Stimulated activated CD8-positive, alpha-beta memory T cell treated with anti-CD3 and anti-CD28 coated beads, Interleukin-12 subunit alpha, Interleukin-12 subunit beta, amount 100 ng/mL, for 4 hours (primary cell): Measurements from ENCODE around the gene PPM1L.

ENCODE experiments used
- DNase-seq: peaks from one replicate; pipeline ENCODE4 v3.0.0-alpha.2; 2020; ENCODE audit warnings: low read depth

The PPM1L gene

DNA sequence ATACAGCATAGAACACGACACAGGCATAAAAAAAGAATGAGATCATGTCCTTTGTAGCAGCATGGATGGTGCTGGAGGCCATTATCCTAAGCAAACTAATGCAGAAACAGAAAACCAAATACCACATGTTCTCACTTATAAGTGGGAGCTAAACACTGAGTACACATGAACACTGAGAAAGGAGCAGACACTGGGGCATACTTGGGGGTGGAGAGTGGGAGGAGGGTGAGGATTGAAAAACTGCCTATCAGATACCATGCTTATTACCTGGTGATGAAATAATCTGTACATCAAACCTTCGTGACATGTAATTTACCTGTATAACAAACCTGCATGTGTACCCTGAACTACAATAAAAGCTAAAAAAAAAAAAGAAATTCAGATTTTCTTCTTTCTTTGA is 100.4 kb downstream of the PPM1L start:
- no peak for DNase-seq

DNA sequence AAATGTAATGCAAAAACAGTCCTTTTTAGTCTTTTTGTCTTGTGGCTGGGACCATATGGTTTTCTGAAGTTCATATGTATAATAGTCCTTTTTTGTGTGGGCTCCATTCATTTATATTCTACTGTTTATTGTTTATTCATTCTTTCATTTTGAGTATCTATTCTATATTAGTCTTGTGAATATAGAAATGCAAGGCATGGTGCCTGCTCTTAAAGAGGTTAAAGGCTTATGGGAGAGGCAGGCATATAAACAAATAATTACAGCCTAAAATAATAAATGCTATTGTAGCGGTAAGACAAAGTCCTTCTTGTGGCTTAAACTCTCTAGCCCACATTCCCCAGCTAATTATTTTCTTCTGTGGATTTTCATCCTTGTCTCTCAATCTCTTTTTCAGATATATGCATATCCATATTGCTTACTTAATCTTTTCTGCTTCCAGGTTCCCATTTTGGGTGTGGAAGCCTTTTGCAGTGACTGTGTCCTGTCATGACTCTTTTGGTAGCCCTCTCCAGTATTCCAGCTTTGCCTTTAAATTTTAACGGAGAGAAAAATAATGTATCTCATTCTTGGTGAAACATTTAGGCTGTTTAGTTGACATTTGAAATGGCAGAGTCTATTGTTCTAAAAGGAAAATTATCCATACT is 101.6 kb downstream of the PPM1L start:
- DNase-seq, result no peak

- DNase-seq, result no peak
Observed at GRCh38 chr3:160860346-160860745, 104.3 kb downstream of the PPM1L start.

DNA sequence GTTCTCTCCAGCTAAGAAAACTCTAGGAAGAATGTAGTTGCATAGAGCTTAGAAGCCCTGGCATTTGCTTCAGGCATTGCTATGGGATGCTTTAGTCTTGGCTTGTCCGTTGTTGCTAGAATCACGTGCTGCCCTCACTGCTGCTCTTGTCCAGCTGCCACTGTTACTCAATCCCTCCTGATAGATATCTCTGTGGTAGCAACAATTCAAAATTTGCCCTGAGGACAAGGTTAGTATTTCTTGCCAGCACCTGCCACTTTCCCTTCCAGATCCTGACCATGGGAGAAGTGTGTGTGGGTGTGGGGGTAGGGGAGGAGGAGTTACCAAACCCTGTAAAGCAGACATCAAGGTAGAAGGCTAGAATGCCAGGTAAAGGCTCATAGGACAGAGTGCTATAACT is 113.8 kb downstream of the PPM1L start:
- no peak for DNase-seq

GRCh38 chr3:160870327-160870726 is 114.3 kb downstream of the PPM1L start:
- DNase-seq, result no peak

- DNase-seq, result no peak
Observed at GRCh38 chr3:160874736-160875135, 118.7 kb downstream of the PPM1L start.

DNA sequence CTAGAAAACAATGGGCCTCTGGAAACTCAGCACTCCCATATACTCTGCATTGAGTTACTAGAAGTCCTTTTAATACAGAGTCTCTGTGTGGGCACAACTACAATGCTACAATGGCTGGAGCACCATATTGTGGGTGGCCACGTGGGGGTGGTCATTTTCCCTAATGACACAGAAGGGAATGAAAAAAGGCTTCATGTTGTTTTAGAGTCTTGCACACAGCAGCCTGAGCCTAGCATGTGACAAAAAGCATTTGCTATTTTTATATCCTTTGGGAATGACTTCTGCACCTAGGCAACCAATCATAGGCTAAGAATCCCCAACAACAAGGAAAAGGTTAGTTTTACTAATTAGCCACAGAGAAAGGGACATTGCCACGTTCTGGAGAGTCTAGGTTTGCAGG is 120.6 kb downstream of the PPM1L start:
- no peak for DNase-seq

DNA sequence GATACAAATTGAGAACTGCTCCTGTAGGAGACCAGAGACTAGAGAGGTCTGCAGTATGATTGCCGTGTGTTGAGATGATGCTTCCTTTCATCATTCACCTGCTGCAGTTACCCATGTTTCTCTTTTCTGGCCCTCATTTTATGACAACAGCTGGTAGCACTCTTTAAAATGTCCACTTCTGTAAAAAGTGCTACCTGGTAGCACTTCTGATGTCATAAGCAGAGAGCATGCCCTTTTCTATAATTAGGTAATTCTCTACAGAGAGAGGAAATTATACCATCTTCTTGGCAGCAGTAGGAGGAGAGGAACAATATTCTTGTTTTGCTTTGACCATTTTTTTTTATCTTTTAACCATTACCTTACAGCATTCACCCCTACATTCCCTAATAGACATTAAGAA is 123.8 kb downstream of the PPM1L start:
- DNase-seq, result no peak

- no peak for DNase-seq
Observed at GRCh38 chr3:160883373-160883772, 127.3 kb downstream of the PPM1L start.

DNA sequence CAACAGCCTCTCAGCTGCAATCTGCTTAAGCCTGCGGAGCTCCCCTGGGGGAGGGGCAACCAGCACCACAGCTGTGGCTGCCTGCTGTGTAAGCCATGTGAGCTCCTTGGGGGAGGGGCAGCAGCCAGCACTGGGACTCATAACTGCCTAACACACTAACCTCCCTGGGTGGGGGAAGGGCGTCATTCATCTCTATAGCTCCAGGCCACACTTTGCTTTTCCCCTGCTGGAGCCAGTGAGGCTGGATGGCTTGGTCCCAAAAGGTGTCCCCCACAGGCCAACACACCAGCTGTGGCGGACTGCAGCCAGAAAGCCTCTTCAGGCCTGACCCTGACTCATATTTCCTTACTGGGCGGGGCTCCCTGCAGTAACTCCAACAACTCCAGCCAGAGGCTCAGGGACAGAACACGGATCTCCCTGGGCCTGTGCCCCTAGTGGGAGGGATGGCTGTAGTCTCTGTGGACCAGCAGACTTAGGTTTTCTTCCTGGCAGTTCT is 129.8 kb downstream of the PPM1L start:
- no peak for DNase-seq

GRCh38 chr3:160886421-160886820 is 130.4 kb downstream of the PPM1L start:
- no peak for DNase-seq

DNA sequence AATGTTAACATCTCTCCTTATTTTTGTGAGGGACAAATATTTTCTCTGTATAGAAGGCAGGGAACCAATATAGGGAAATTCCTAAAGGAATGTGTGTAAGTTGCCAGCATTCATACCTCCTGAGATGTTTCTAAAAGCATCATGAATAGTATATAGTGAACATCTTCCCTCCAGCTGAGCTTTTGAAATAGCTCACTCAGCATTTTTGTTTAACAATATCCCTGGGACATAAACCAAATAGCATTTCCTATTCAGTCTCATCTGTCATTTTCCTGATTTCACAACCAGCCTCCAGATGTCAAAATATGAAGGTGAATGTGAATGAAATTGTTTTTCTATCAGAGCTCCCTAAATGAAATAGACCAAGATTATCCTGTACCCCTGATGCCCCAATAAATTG is 137.2 kb downstream of the PPM1L start:
- DNase-seq, result no peak

DNA sequence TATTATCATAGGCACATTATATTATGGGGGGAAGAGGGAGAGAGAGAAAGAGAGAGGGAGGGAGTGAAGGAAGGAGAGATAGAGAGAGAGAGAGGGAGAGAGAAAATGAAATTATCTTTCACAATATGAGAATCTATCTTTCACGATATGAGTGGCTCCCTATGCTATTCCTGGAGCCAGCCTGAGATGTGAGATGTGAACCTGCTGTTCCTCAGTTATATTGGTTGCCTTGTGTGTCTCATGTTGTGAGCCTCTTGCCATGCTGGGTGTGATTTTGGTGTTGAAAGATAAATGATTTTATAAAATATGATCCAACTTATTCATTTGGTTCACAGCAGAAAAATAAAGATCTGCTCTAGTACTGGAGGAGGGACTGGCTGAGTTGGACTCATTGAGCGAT is 148.7 kb downstream of the PPM1L start:
- DNase-seq, result no peak

GRCh38 chr3:160906646-160907045 is 150.6 kb downstream of the PPM1L start:
- DNase-seq, result no peak

DNA sequence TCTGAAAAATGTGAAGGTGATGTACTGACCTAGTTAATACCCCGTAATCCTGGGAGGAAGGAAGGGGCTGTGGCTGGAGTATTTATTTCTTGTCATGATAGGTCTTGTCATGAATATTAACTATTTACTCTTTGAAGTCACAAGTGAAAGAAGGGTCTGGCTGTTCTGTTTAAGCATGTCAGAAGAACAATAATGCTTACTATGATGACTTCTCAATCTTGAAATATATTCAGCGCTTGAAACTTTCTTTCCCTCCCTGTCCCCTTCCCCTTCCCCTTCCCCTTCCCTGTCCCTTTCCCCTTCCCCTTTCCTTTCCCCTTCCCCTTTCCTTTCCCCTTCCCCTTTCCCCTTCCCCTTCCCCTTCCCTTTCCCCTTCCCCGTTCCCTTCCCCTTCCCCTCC is 153.9 kb downstream of the PPM1L start:
- DNase-seq, result no peak

DNA sequence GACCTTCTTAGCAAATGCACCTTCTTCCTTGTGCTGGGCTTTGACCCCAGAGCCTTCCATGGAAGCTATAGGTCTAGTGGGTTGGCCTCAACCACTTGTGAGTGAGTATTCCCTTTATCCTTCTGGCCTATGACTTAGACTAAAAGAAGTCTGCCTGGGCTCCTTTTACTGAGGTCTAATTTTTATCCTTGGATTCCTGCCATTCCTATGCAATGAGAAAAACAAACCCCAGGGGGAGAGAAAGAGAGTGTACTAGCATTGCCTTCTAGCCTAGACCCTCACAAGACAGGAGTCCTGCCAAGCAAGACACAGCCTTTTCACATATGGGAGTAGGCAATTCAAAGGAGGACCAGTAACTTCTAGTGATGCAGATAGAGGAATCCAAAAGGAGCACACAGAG is 155.4 kb downstream of the PPM1L start:
- DNase-seq, result no peak

GRCh38 chr3:160916472-160916871 is 160.4 kb downstream of the PPM1L start:
- no peak for DNase-seq

- no peak for DNase-seq
Observed at GRCh38 chr3:160919942-160920341, 163.9 kb downstream of the PPM1L start.

DNA sequence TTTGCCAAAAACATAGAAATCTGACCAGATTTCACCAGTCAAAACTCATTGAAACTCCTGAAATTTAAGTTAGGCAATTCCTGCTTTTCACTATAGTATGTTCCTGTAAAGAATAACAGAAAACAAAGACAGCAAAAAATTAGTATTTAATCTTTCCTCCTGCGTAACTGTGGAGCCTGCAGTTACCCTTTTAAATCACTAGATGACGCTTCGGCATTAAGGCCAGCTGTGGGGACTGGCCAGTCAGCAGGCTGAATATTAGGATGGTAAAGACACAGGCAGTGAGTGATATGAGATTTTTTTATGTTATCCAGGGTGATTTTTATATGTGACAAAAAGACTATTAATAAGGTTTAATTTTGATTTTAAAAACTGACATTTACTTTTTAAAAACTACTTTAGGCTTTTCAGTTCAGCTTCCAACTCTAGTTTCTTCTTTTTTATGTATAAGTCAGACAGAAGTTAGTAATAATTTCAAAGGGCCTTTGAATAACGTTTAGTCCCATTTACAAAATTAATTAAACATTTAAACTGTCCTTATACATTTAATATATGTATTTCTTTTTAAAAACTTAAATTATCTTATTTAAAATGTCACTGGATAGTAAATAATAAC is 165.1 kb downstream of the PPM1L start:
- no peak for DNase-seq

GRCh38 chr3:160924776-160925175 is 168.7 kb downstream of the PPM1L start:
- no peak for DNase-seq

- DNase-seq, result no peak
Observed at GRCh38 chr3:160927620-160928019, 171.6 kb downstream of the PPM1L start.

DNA sequence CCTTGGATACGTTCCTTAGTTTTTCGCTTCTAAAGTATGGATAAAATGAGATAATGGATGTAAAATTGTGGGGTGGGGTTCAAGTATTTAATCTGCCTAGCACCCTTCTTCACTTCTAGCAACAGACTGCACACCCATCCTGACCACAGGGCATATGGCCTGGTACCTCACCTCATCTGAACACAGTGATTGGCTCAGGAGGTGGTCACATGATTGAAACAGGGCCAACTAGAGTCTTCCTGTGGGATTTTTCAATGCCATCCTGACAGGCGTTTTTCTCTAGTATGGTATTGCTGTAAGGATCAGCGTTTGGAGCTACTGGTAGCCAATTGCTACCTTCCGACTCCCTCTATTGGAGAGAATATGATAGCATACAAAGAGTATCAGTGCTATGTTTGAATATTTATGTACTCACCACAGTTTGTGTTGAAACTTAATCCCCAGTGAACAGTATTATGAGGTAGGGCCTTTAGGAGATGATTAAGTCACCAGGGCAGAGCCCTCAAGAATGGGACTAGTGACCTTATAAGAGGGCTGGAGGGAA is 172.2 kb downstream of the PPM1L start:
- DNase-seq, result no peak

GRCh38 chr3:160929595-160929994 is 173.6 kb downstream of the PPM1L start:
- DNase-seq, result no peak

- DNase-seq, result no peak
Observed at GRCh38 chr3:160931474-160931873, 175.4 kb downstream of the PPM1L start.
